Smooth muscle cell (in vitro differentiated cells): Measurements from ENCODE around the gene PLCL1. TPM values are rescaled to one million over a fixed set of nuclear protein-coding genes. Genes with fewer than 3 reads are reported as not detected.

Experiments used
- DNase-seq: peaks from one replicate; lab custom pipeline; 2025; ENCODE audit not compliant: unreplicated experiment; lab: John Stamatoyannopoulos, UW
- H2AFZ ChIP-seq: fragments of 200-600 bp; sonication (generic); 2 replicates; pipeline ENCODE4 v1.6.0; 2016; ENCODE audit warnings: antibody characterized with exemption, low read depth, mild to moderate bottlenecking
- H3F3A ChIP-seq: fragments of 200-600 bp; sonication (generic); 2 replicates; pipeline ENCODE4 v1.6.0; 2017; ENCODE audit warnings: antibody characterized with exemption, low read depth
- H3K27ac ChIP-seq: fragments of 200-600 bp; sonication (generic); 2 replicates; pipeline ENCODE4 v1.5.1; 2016; ENCODE audit warnings: low read depth, mild to moderate bottlenecking
- H3K27me3 ChIP-seq: fragments of 200-600 bp; sonication (generic); 2 replicates; pipeline ENCODE4 v1.6.1; 2016; ENCODE audit warnings: low read depth, mild to moderate bottlenecking
- H3K36me3 ChIP-seq: fragments of 200-600 bp; sonication (generic); 2 replicates; pipeline ENCODE4 v1.5.1; 2016; ENCODE audit warnings: low read depth
- H3K4me1 ChIP-seq: fragments of 200-600 bp; sonication (generic); 2 replicates; pipeline ENCODE4 v1.5.1; 2016; ENCODE audit warnings: low read depth
- H3K4me2 ChIP-seq: fragments of 200-600 bp; sonication (generic); 2 replicates; pipeline ENCODE4 v1.6.0; 2016; ENCODE audit warnings: mild to moderate bottlenecking
- H3K4me3 ChIP-seq: fragments of 200-600 bp; sonication (generic); 2 replicates; pipeline ENCODE4 v1.5.1; 2016; ENCODE audit warnings: mild to moderate bottlenecking
- H3K79me2 ChIP-seq: fragments of 200-600 bp; sonication (generic); 2 replicates; pipeline ENCODE4 v1.6.0; 2016; ENCODE audit warnings: low read depth, mild to moderate bottlenecking
- H3K9ac ChIP-seq: fragments of 200-600 bp; sonication (generic); 2 replicates; pipeline ENCODE4 v1.6.0; 2016; ENCODE audit warnings: low read depth
- H3K9me3 ChIP-seq: fragments of 200-600 bp; sonication (generic); replicated peaks from 2 replicates; pipeline ENCODE4 v1.5.1; 2016; ENCODE audit warnings: low read depth
- H4K20me1 ChIP-seq: fragments of 200-600 bp; sonication (generic); 2 replicates; pipeline ENCODE4 v1.6.0; 2016; ENCODE audit warnings: low read depth
- WGBS: methylation state at CpG from one replicate; pipeline ENCODE4 v1.1.7; 2016; ENCODE audit warnings: low lambda C conversion rate; 5-methylcytosine and 5-hydroxymethylcytosine counted together
- polyA plus RNA-seq: library from polyadenylated mRNA; unstranded; fragments of >200 nt; fragmentation: Nextera tagmentation; extraction: Ambion mirVana; gene quantifications from 2 replicates; pipeline ENCODE4 v1.2.1, GENCODE V29; 2016
- total RNA-seq: library from RNA; depleted of rRNA; stranded (reverse); fragments of >200 nt; gene quantifications from 2 replicates; pipeline ENCODE4 v1.2.3, GENCODE V29; 2014
- TF ChIP-seq, protein P1 (sequence below): fragments of 200-600 bp; sonication (generic); IDR thresholded peaks from 2 replicates; pipeline ENCODE4 v1.5.1; 2017; ENCODE audit warnings: borderline replicate concordance, mild to moderate bottlenecking, antibody characterized with exemption; ENCODE audit not compliant: insufficient read depth, poor library complexity, severe bottlenecking

Gene PLCL1
- total and polyA plus RNA-seq, 2 experiments from 2014 or later: 0.87 to 1.3 TPM

DNA sequence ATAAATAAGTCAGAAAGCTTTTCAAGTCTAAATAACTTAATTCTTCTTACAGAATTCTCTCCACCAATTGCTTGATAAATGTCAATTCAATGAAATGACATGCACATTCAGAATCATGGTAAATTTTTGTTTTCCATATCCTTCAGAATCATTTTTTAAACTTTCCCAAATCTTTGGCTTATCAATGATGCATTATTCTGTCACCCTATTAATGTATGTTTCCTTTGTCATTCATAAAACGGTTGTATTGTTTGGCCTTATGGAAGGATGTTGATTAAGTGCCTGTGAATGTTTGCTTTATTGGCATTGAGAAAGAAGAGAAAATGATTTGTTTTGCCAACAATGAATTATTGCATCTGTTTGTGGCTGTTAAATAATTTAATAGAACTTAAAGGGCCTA lies 260.9 kb downstream of the PLCL1 start:
- no peak overlapping the region for H2AFZ ChIP-seq
- no peaks in the 10 kb centered on the region for H3F3A ChIP-seq
- TF ChIP-seq, protein P1, sequence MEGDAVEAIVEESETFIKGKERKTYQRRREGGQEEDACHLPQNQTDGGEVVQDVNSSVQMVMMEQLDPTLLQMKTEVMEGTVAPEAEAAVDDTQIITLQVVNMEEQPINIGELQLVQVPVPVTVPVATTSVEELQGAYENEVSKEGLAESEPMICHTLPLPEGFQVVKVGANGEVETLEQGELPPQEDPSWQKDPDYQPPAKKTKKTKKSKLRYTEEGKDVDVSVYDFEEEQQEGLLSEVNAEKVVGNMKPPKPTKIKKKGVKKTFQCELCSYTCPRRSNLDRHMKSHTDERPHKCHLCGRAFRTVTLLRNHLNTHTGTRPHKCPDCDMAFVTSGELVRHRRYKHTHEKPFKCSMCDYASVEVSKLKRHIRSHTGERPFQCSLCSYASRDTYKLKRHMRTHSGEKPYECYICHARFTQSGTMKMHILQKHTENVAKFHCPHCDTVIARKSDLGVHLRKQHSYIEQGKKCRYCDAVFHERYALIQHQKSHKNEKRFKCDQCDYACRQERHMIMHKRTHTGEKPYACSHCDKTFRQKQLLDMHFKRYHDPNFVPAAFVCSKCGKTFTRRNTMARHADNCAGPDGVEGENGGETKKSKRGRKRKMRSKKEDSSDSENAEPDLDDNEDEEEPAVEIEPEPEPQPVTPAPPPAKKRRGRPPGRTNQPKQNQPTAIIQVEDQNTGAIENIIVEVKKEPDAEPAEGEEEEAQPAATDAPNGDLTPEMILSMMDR: no peak
- no peak overlapping the region for H3K4me3 ChIP-seq
- H3K4me1 ChIP-seq: no peaks in the 10 kb centered on the region
- no peaks in the 10 kb centered on the region for H3K36me3 ChIP-seq
- H3K79me2 ChIP-seq: no peaks in the 10 kb centered on the region
- peaks cover 20% of the 10 kb centered on the region for H3K27me3 ChIP-seq
- no peak overlapping the region for H3K4me2 ChIP-seq
- DNase-seq: no peak
- no peak overlapping the region for H3K27ac ChIP-seq
- no peak overlapping the region for H3K9ac ChIP-seq
- H4K20me1 ChIP-seq: no peaks in the 10 kb centered on the region
- H3K9me3 ChIP-seq: no peaks in the 10 kb centered on the region
- 85% methylated on average over 1 of the region's 1 CpG for WGBS

DNA sequence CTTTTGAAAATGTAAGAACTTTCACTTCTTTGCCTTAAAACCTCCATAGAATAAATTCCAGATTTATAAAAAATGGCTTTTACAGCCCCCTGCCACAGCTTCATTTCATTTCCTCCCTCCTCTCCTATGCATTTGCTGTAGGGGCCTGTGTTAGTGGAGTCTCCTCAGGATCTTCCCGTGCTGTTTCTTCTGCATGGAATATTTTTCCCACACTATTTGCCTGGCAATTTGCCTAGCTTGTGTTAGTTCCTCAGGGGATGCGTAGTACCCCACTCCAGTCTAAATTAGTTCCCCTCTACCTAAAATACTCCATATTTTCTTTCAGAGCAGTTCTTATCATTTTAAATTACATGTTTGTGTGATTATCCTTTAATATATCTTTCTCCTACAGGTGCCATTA lies 262.2 kb downstream of the PLCL1 start:
- Histone ChIP-seq H3K27ac (no peak overlapping the region), H3K36me3 (no peaks in the 10 kb centered on the region), H3F3A (no peaks in the 10 kb centered on the region), H3K9ac (no peak overlapping the region), H4K20me1 (no peaks in the 10 kb centered on the region), H3K79me2 (no peaks in the 10 kb centered on the region), H3K27me3 (peaks cover 12% of the 10 kb centered on the region), H2AFZ (no peak overlapping the region), H3K9me3 (no peaks in the 10 kb centered on the region), H3K4me3 (no peak overlapping the region), H3K4me1 (no peaks in the 10 kb centered on the region), H3K4me2 (no peak overlapping the region)
- 96% methylated on average over 2 of the region's 2 CpGs for WGBS
- TF ChIP-seq, protein P1: no peak
- no peak for DNase-seq

DNA sequence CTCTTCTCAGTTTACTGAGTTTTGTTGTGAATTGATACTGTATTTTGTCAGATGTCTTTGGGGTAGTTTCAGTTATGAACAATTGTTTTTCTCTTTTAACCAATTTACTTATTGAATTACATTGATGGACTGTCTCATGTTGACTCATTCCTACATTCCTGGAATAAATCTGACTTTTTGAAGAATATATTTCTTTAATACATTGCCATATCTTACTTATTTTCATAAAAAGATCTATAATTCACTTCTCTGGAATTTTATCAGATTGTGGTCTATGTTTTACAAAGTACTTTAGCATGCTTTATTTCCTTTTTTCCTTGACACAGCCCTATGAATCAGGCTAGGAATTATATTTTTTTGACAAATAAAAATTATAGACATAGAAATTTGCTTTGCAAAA lies 268.3 kb downstream of the PLCL1 start:
- no peak for DNase-seq
- TF ChIP-seq, protein P1: no peak

DNA sequence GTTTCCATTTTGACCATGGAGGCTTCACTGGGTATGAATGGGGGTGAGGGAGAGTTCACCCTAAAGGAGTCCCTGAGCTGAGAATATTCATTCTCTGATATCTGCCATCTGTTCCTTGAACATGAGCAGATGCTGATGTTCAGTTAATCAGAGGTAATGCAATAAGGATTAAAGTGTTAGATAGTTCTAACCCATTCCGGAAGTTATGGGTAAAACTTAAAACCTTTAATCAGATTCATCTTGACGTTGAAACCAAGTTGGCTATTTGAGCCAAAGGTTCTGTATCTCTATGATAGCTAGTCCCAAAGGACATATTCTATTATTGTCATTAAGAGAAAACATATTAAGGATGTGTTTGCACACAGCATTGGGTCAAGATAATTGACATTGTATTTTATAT lies 268.9 kb downstream of the PLCL1 start:
- Histone ChIP-seq H3K9ac (no peak overlapping the region), H3K27ac (no peak overlapping the region), H3K4me1 (no peaks in the 10 kb centered on the region), H3K27me3 (no peaks in the 10 kb centered on the region), H3K9me3 (no peaks in the 10 kb centered on the region), H2AFZ (no peak overlapping the region), H4K20me1 (no peaks in the 10 kb centered on the region), H3F3A (no peaks in the 10 kb centered on the region), H3K36me3 (no peaks in the 10 kb centered on the region), H3K79me2 (no peaks in the 10 kb centered on the region), H3K4me3 (no peak overlapping the region), H3K4me2 (no peak overlapping the region)
- DNase-seq: no peak
- 55% methylated on average over 2 of the region's 2 CpGs for WGBS
- TF ChIP-seq, protein P1: no peak

More for the DNA sequence above, 268.3 kb downstream of the PLCL1 start:
- H4K20me1 ChIP-seq: no peaks in the 10 kb centered on the region
- H3K9me3 ChIP-seq: no peaks in the 10 kb centered on the region
- no peak overlapping the region for H2AFZ ChIP-seq
- H3K4me2 ChIP-seq: no peak overlapping the region
- no peaks in the 10 kb centered on the region for H3K27me3 ChIP-seq
- H3K9ac ChIP-seq: no peak overlapping the region
- no peaks in the 10 kb centered on the region for H3F3A ChIP-seq
- H3K79me2 ChIP-seq: no peaks in the 10 kb centered on the region
- no peaks in the 10 kb centered on the region for H3K4me1 ChIP-seq
- no peak overlapping the region for H3K27ac ChIP-seq
- H3K4me3 ChIP-seq: no peak overlapping the region
- no peaks in the 10 kb centered on the region for H3K36me3 ChIP-seq
